Left ventricle myocardium inferior (tissue), 1 donor: ENCODE results near the gene TUBA3C. TPM values are rescaled to one million over a fixed set of nuclear protein-coding genes. Genes with fewer than 3 reads are reported as not detected.

Experiments
- DNase-seq: peaks from one replicate; pipeline ENCODE4 v3.0.0-alpha.2; 2020
- H3K27ac ChIP-seq: fragments of 200-600 bp; replicated peaks from 2 replicates; pipeline ENCODE4 v1.8.0; 2021
- H3K27me3 ChIP-seq: fragments of 200-600 bp; 2 replicates; pipeline ENCODE4 v1.8.0; 2021; ENCODE audit warnings: low read depth
- H3K36me3 ChIP-seq: fragments of 200-600 bp; 2 replicates; pipeline ENCODE4 v1.8.0; 2021
- H3K4me1 ChIP-seq: fragments of 200-600 bp; 2 replicates; pipeline ENCODE4 v1.8.0; 2021
- H3K4me3 ChIP-seq: fragments of 200-600 bp; 2 replicates; pipeline ENCODE4 v1.8.0; 2021; ENCODE audit warnings: mild to moderate bottlenecking, moderate library complexity
- H3K9me3 ChIP-seq: fragments of 200-600 bp; replicated peaks from 2 replicates; pipeline ENCODE4 v1.8.0; 2021
- intact Hi-C: fragments of 100-400 bp; cut with micrococcal nuclease; formaldehyde crosslinking; loops from one replicate; pipeline ENCODE4 v1.11.0; 2022
- total RNA-seq: library from RNA; stranded (reverse); fragmentation: NEBNext Ultra II Directional; extraction: Animal tissue kit (Norgen Biotek cat#: 25700); gene quantifications from one replicate; pipeline ENCODE4 v1.2.1, GENCODE V29; 2021
- TF ChIP-seq, protein P1 (sequence below): fragments of 200-600 bp; IDR thresholded peaks from 2 replicates; pipeline ENCODE4 v1.8.0; 2021; ENCODE audit warnings: antibody characterized with exemption, mild to moderate bottlenecking, borderline replicate concordance
- donor health status: DM: no; HTN: yes; CAD: no; lungs with severe emphysema.

TUBA3C gene
- total RNA-seq, 1 donor from 2014 or later: not detected

DNA sequence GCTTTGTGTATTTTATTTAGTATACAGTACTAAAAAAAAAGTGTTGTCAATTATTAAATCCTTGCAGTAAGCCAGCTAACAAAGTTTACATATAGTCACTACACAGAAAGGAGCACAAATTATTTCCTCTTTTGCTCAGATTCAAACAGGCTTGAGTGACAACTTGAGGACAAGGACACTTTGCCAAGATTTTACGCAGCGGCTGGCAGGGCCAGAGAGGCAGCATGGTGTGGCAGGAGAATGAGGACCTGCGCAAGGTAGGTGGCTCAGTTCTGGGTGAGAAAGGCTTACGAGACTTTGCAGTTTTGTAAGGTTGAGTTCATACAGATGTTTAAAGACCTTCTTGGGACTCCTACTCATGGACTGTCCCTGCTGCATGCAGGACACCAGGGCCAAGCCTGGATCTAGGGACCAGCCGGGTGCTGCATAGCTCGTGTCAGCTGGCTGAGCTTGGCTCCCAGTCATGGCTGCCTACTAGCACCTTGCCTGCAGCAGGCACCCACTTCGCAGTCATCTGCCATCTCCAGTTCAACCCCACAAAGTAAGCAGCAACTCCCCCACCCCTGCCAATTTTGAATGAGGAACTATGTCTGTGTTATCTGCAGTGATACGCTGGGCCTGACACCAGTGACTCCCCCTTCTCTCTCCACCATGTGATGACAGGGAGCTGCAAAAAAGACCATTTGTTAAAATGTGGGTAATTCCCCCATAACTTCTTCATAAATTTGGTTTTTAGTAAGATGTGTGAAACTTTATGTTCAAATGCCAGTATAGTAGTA is 3.7 kb upstream of the TUBA3C start:
- H3K27ac ChIP-seq: no peak overlapping the region
- TF ChIP-seq, protein P1, sequence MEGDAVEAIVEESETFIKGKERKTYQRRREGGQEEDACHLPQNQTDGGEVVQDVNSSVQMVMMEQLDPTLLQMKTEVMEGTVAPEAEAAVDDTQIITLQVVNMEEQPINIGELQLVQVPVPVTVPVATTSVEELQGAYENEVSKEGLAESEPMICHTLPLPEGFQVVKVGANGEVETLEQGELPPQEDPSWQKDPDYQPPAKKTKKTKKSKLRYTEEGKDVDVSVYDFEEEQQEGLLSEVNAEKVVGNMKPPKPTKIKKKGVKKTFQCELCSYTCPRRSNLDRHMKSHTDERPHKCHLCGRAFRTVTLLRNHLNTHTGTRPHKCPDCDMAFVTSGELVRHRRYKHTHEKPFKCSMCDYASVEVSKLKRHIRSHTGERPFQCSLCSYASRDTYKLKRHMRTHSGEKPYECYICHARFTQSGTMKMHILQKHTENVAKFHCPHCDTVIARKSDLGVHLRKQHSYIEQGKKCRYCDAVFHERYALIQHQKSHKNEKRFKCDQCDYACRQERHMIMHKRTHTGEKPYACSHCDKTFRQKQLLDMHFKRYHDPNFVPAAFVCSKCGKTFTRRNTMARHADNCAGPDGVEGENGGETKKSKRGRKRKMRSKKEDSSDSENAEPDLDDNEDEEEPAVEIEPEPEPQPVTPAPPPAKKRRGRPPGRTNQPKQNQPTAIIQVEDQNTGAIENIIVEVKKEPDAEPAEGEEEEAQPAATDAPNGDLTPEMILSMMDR: no peak
- no peaks in the 10 kb centered on the region for H3K9me3 ChIP-seq
- peaks cover 16% of the 10 kb centered on the region for H3K27me3 ChIP-seq
- no peak for DNase-seq
- H3K36me3 ChIP-seq: no peaks in the 10 kb centered on the region
- no peaks in the 10 kb centered on the region for H3K4me1 ChIP-seq
- intact Hi-C loops: no loop called here
- H3K4me3 ChIP-seq: no peak overlapping the region

DNA sequence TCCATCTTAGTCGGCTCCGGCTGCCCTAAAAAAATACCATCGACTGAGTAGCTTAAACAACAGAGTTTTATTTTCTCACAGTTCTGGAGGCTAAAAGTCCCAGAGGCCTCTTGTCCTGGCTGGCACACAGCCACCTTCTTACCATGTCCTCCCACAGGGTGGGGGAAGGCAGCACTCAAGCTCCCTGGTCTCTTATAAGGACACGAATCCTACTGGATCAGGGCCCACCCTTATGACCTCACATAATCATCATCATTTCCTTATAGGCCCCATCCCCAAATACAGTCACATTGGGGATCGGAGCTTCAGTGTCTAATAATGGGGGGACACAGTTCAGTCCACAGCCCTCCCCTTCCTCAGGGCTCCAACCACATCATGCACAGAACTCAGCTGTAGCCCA is 2.6 kb upstream of the TUBA3C start:
- Histone ChIP-seq H3K4me3 (no peak overlapping the region), H3K9me3 (no peaks in the 10 kb centered on the region), H3K27me3 (peaks cover 16% of the 10 kb centered on the region), H3K27ac (no peak overlapping the region), H3K36me3 (no peaks in the 10 kb centered on the region), H3K4me1 (no peaks in the 10 kb centered on the region)
- TF ChIP-seq, protein P1: no peak
- DNase-seq: no peak
- intact Hi-C loops: no loop called here

DNA sequence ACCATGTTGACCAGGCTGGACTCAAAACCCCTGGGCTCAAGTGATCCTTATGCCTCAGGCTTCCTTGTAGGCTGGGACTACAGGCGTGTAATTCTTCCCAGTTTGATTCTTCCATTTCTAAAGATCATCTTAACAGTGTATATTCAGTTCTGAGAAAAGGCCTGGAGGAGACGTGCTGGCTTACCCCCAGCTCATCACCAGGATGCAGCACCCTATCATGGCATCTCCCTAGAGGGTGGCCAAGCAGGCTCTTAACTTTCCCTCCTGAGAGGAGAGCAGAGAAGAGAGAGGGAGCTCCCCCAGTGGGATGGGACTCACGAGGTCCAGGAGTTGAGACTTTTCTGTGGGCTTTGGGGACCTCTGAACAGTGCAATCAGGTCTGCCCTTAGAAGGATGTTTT is 2.1 kb upstream of the TUBA3C start:
- intact Hi-C loops: no loop called here
- no peaks in the 10 kb centered on the region for H3K4me1 ChIP-seq
- TF ChIP-seq, protein P1: no peak
- H3K9me3 ChIP-seq: peaks cover 2% of the 10 kb centered on the region
- no peaks in the 10 kb centered on the region for H3K36me3 ChIP-seq
- DNase-seq: no peak
- H3K27ac ChIP-seq: no peak overlapping the region
- peaks cover 16% of the 10 kb centered on the region for H3K27me3 ChIP-seq
- no peak overlapping the region for H3K4me3 ChIP-seq

DNA sequence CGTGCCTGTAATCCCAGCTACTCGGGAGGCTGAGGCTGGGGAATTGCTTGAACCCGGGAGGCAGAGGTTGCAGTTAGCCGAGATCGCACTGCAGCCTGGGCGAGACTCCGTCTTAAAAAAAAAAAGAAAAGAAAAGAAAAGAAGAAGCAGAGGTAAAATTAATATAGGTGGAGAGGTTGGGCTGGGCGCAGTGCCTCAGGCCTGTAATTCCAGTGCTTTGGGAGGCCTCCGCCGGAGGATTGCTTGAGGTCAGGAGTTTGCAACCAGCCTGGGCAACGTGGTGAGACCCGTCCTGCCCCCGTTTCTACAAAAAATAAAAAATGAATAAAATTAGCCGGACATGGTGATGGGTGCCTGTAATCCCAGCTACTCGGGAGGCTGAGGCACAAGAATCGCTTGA is 912 bp upstream of the TUBA3C start:
- Histone ChIP-seq H3K4me3 (no peak overlapping the region), H3K9me3 (peaks cover 9% of the 10 kb centered on the region), H3K27me3 (peaks cover 10% of the 10 kb centered on the region), H3K27ac (no peak overlapping the region), H3K4me1 (no peaks in the 10 kb centered on the region), H3K36me3 (no peaks in the 10 kb centered on the region)
- TF ChIP-seq, protein P1: no peak
- intact Hi-C loops: no loop called here
- no peak for DNase-seq

DNA sequence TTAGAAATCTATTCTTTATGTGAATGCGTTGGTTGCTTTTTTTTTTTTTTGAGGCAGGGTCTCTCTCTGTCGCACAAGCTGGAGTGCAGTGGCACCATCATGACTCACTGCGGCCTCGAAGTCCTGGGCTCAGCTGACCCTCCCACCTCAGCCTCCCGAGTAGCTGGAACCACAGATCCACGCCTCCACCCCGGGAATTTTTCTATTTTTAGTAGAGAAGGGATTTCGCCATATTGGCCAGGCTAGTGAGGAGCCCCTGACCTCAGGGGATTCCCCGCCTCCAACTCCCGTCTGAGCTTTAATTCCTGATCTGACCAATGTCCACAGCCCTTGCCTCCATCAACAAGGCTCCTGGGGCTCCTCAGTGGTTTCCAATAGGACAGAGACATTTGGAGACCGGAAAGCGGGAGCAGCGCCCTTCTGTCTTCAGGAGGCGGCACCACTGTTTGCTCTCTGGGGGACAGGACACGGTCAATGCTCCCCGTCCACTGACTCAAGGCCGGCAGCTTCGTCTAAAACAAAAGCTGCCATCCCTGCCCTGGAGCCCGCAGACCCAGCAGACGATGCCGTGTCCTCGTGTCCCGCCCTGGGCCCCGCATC is 503 bp downstream of the TUBA3C start:
- no peak overlapping the region for H3K27ac ChIP-seq
- DNase-seq: no peak
- H3K4me1 ChIP-seq: no peaks in the 10 kb centered on the region
- H3K4me3 ChIP-seq: no peak overlapping the region
- TF ChIP-seq, protein P1: no peak
- intact Hi-C loops: no loop called here
- peaks cover 5% of the 10 kb centered on the region for H3K27me3 ChIP-seq
- H3K9me3 ChIP-seq: peaks cover 10% of the 10 kb centered on the region
- H3K36me3 ChIP-seq: no peaks in the 10 kb centered on the region
